K562 (cell line): Measurements from ENCODE around the gene BRPF1. TPM values are rescaled to one million over a fixed set of nuclear protein-coding genes. Genes with fewer than 3 reads are reported as not detected.

ENCODE experiments used
- CREM ChIP-seq: IDR thresholded peaks from 2 replicates; pipeline ENCODE4 v1.6.1; 2014; ENCODE audit warnings: antibody characterized with exemption, low read depth
- ELF4 ChIP-seq: fragments of 450-650 bp; formaldehyde crosslinking; IDR thresholded peaks from 2 replicates; pipeline ENCODE4 v1.4.0; 2022; ENCODE audit warnings: missing genetic modification characterization
- GATAD2B ChIP-seq: fragments of 450-650 bp; IDR thresholded peaks from 2 replicates; pipeline ENCODE4 v1.6.1; 2017; ENCODE audit warnings: mild to moderate bottlenecking, borderline replicate concordance
- HDAC1 ChIP-seq, 2 experiments: fragments of 450-650 bp; IDR thresholded peaks; 2 replicates each; pipeline ENCODE4 v1.6.1; 2016 to 2017; ENCODE audit warnings: inconsistent platforms in 1 of 2, mild to moderate bottlenecking in 1 of 2, moderate library complexity in 1 of 2
- HMBOX1 ChIP-seq: sonication (generic); IDR thresholded peaks from 2 replicates; pipeline ENCODE4 v1.6.1; 2016
- HNRNPH1 ChIP-seq: fragments of 200-400 bp; formaldehyde crosslinking; optimal IDR thresholded peaks from 2 replicates; pipeline ENCODE3; 2017; ENCODE audit warnings: low read depth, mild to moderate bottlenecking, low read length, moderate library complexity
- HNRNPL ChIP-seq: fragments of 200-400 bp; formaldehyde crosslinking; IDR thresholded peaks from 2 replicates; pipeline ENCODE4 v1.6.1; 2017; ENCODE audit warnings: low read depth, mild to moderate bottlenecking, low read length
- ILK ChIP-seq: fragments of 450-650 bp; IDR thresholded peaks from 2 replicates; pipeline ENCODE4 v1.6.1; 2016; ENCODE audit warnings: missing genetic modification characterization, low read depth, mild to moderate bottlenecking, missing compliant biosample characterization, moderate library complexity, borderline replicate concordance
- IRF2 ChIP-seq: sonication (generic); formaldehyde crosslinking; IDR thresholded peaks from 2 replicates; pipeline ENCODE4 v1.8.1; 2022; ENCODE audit warnings: mild to moderate bottlenecking, missing genetic modification reagents
- KDM4B ChIP-seq, 2 experiments: fragments of 450-650 bp in 1 of 2; sonication (generic) in 1 of 2; IDR thresholded peaks; 2 replicates each; pipeline ENCODE4 v1.6.1; 2016 to 2017; ENCODE audit warnings: borderline replicate concordance in 2 of 2, antibody characterized with exemption in 1 of 2, low read depth in 1 of 2, mild to moderate bottlenecking in 1 of 2
- MLX ChIP-seq, 2 experiments: fragments of 450-650 bp in 1 of 2; sonication (generic) in 1 of 2; formaldehyde crosslinking; conservative IDR thresholded peaks; 2 replicates each; pipeline versions ENCODE4 v1.4.0 to v1.8.1; 2020 to 2022; ENCODE audit warnings: mild to moderate bottlenecking in 1 of 2, missing genetic modification reagents in 1 of 2
- NFE2L1 ChIP-seq: fragments of 450-650 bp; IDR thresholded peaks from 2 replicates; pipeline ENCODE4 v1.6.1; 2016; ENCODE audit warnings: missing genetic modification characterization, low read depth, mild to moderate bottlenecking, missing compliant biosample characterization, moderate library complexity, borderline replicate concordance
- OTX1 ChIP-seq: fragments of 450-650 bp; formaldehyde crosslinking; IDR thresholded peaks from 2 replicates; pipeline ENCODE4 v1.4.0; 2022; ENCODE audit warnings: mild to moderate bottlenecking
- POLR2H ChIP-seq: IDR thresholded peaks from 2 replicates; pipeline ENCODE4 v1.6.1; 2016; ENCODE audit warnings: missing genetic modification characterization, low read depth, mild to moderate bottlenecking, control low read depth, missing compliant biosample characterization, moderate library complexity
- RFX1 ChIP-seq: fragments of 450-650 bp; IDR thresholded peaks from 2 replicates; pipeline ENCODE4 v1.6.1; 2016; ENCODE audit warnings: mild to moderate bottlenecking, moderate library complexity
- SAFB ChIP-seq: fragments of 200-400 bp; formaldehyde crosslinking; IDR thresholded peaks from 2 replicates; pipeline ENCODE4 v1.6.1; 2017; ENCODE audit warnings: low read depth, low read length, borderline replicate concordance
- ZBTB9 ChIP-seq: fragments of 450-650 bp; formaldehyde crosslinking; IDR thresholded peaks from 2 replicates; pipeline ENCODE4 v1.4.0; 2020; ENCODE audit warnings: mild to moderate bottlenecking, moderate library complexity
- polyA plus RNA-seq, 8 experiments: library from polyadenylated mRNA; depleted of rRNA in 4 of 8; stranded (reverse) in 5 of 8; unstranded in 3 of 8; fragments of >200 nt; fragmentation: Nextera tagmentation in 2 of 8; fragmentation: Illumina TruSeq in 1 of 8; extraction: Ambion mirVana in 2 of 8; extraction: Trizol in 1 of 8; gene quantifications; 2 replicates each; pipeline versions ENCODE4 v1.2.1 to v1.2.3, GENCODE V29; 2011 to 2014; ENCODE audit warnings: inconsistent platforms in 1 of 8, missing spikeins in 1 of 8
- total RNA-seq, 7 experiments: library from RNA; depleted of rRNA in 6 of 7; stranded (reverse); fragments of >200 nt in 6 of 7; fragmentation: Illumina TruSeq in 2 of 7; extraction: Trizol in 2 of 7; gene quantifications; 2 replicates each; pipeline versions ENCODE4 v1.2.1 to v1.2.3, GENCODE V29; 2011 to 2021; ENCODE audit warnings: low replicate concordance in 1 of 7
- TF ChIP-seq, protein P1 (sequence below), 2 experiments: fragments of 200-800 bp in 1 of 2; sonication (Bioruptor generic) in 1 of 2; sonication (generic) in 1 of 2; formaldehyde crosslinking in 1 of 2; IDR thresholded peaks in 1 of 2; conservative IDR thresholded peaks in 1 of 2; 2 replicates each; pipeline versions ENCODE4 v1.5.0 to v1.6.1; 2016 to 2020; ENCODE audit warnings: missing compliant biosample characterization in 1 of 2, missing genetic modification characterization in 1 of 2, missing genetic modification reagents in 1 of 2
- TF ChIP-seq, protein P2 (sequence below): fragments of 250-450 bp; sonication (Bioruptor Pico); IDR thresholded peaks from 2 replicates; pipeline ENCODE4 v1.9.0; 2021; ENCODE audit warnings: mild to moderate bottlenecking, inconsistent platforms

Gene BRPF1
- total and polyA plus RNA-seq, 9 of the 15 experiments (the other 6 are each of a cell fraction or from before 2014, with no cell fraction given), result 1.1 to 40.2 (median 23.5) TPM

GRCh38 chr3:9792405-9793160, 61.0 kb downstream of the BRPF1 start, which contains the start of the genes ARPC4 and TADA3 (continued):
- TF ChIP-seq, protein P1, sequence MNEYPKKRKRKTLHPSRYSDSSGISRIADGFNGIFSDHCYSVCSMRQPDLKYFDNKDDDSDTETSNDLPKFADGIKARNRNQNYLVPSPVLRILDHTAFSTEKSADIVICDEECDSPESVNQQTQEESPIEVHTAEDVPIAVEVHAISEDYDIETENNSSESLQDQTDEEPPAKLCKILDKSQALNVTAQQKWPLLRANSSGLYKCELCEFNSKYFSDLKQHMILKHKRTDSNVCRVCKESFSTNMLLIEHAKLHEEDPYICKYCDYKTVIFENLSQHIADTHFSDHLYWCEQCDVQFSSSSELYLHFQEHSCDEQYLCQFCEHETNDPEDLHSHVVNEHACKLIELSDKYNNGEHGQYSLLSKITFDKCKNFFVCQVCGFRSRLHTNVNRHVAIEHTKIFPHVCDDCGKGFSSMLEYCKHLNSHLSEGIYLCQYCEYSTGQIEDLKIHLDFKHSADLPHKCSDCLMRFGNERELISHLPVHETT (CRISPR knock-in tag; conservative IDR thresholded peaks at IDR 0.05 in 1 of 2, IDR thresholded peaks at IDR 0.05 in 1 of 2), result no peak
- TF ChIP-seq ILK (tag), result no peak
- no peak for TF ChIP-seq MLX (CRISPR knock-in tag; conservative IDR thresholded peaks at IDR 0.05)
- 0 out of 2 replicates have a peak, but pooled peaks have one; percentile 11 for TF ChIP-seq OTX1 (CRISPR knock-in tag)
- peak; percentile 64 for TF ChIP-seq CREM
- peak; percentile 86 for TF ChIP-seq POLR2H
- peak in 1 of 2 experiments; percentile 42; a peak in 1 of 4 replicates for TF ChIP-seq KDM4B (IDR thresholded peaks at IDR 0.05; ENCODE audit: borderline replicate concordance in 2 of 2, low read depth in 1 of 2)
- peak; percentile 21; the same call in 1 of the 2 replicates for TF ChIP-seq HNRNPL
- TF ChIP-seq, protein P2, sequence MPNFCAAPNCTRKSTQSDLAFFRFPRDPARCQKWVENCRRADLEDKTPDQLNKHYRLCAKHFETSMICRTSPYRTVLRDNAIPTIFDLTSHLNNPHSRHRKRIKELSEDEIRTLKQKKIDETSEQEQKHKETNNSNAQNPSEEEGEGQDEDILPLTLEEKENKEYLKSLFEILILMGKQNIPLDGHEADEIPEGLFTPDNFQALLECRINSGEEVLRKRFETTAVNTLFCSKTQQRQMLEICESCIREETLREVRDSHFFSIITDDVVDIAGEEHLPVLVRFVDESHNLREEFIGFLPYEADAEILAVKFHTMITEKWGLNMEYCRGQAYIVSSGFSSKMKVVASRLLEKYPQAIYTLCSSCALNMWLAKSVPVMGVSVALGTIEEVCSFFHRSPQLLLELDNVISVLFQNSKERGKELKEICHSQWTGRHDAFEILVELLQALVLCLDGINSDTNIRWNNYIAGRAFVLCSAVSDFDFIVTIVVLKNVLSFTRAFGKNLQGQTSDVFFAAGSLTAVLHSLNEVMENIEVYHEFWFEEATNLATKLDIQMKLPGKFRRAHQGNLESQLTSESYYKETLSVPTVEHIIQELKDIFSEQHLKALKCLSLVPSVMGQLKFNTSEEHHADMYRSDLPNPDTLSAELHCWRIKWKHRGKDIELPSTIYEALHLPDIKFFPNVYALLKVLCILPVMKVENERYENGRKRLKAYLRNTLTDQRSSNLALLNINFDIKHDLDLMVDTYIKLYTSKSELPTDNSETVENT (CRISPR knock-in tag), result 0 out of 2 replicates have a peak, but pooled peaks have one; percentile 78
- TF ChIP-seq HDAC1 (IDR thresholded peaks at IDR 0.05), result peak in 1 of 2 experiments; percentile 43; a peak in 1 of 4 replicates
- TF ChIP-seq ELF4 (CRISPR knock-in tag), result peak; percentile 89; the same call in 1 of the 2 replicates
- peak; percentile 55; the same call in 1 of the 2 replicates for TF ChIP-seq GATAD2B
- TF ChIP-seq RFX1, result no peak
- TF ChIP-seq HNRNPH1, result no peak
- TF ChIP-seq IRF2, result no peak
- TF ChIP-seq ZBTB9 (CRISPR knock-in tag), result peak; percentile 82; the same call in 1 of the 2 replicates
- no peak for TF ChIP-seq NFE2L1 (tag)
- TF ChIP-seq HMBOX1, result no peak
- no peak for TF ChIP-seq SAFB
